Activated gamma-delta T cell treated with anti-CD3 and anti-CD28 coated beads, Interleukin-2, amount 50 U/mL, for 16 hours (primary cell): ENCODE results near the gene PLBD1.

Experiments
- DNase-seq: peaks from one replicate; pipeline ENCODE4 v3.0.0-alpha.2; 2020; ENCODE audit warnings: low read depth

The PLBD1 gene

DNA sequence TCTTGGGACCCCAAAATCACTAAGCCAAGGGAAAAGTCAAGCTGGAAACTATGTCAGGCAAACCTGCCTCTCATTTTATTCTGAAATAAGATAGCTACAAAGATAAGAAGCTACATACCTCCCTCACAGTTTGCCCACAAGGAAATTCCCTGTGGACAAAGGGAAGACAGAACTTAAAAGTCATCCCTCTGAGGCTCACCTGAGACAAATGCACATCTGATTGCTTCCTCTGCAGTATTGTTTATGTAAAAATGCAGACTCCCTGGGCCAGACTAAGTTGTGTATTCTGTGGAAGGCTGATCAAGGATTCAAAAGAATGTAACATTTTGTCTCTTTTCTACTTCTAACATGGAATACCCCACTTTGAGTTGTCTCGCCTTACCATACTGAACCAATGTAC is 2.5 kb upstream of the PLBD1 start:
- no peak for DNase-seq

DNA sequence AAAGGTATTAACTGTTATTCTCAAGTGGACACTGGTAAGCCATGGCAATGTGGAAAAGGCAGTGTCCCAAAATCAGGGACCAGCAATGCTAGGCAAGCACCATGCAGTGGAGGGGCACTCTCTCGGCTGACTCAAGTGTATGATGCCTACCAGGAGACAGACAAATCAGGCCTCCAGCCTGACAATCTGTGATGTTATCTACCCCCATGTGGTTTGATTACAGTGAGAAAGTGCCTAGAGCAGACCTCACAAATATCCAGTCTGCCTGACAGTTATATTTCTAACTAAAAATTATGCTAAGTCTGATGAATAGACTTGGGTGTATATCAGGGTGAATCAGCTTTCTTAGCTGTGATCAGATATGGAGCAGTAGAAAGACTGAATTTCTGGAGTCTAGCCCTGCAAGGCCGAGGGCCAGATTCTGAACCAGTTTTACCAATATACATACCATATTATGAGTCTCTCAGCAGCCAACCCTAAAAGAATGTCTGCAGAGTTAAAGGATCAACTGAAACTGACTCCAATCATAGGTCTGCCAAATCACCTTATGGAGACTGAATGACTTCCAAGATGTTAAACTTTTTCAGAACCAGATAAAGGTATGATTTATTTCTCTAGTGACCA is 3.2 kb downstream of the PLBD1 start:
- DNase-seq: no peak

DNA sequence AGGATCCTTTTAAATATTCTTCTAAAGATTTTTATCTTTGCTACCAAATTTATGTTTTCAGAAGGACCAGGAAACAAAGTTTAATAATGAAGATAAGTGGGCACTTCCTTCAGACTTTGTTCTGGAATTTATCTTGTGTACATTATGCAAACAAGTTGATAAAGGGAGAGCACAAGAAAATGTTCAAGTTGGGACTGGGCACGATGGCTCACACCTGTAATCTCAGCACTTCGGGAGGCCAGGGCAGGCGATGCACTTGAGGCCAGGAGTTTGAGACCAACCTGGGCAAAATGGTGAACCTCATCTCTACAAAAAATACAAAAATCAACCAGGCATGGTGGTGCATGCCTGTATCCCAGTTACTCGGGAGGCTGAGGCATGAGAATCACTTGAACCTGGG is 4.6 kb downstream of the PLBD1 start:
- DNase-seq: no peak

DNA sequence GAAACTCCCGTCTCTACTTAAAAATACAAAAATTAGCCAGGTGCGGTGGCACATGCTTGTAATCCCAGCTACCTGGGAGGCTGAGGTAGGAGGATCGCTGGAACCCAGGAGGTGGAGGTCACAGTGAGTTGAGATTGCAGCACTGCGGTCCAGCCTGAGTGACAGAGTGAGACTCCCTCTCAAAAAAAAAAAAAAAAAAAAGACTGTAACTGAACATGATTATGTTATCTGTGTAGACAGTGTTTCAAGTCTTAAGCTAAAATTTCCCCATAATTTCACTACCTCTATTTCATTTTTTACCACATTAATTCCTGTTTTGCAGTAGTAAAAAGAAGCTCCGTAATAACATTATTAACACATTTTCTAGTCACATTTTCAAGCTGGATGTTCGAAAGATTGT is 5.4 kb downstream of the PLBD1 start:
- no peak for DNase-seq

DNA sequence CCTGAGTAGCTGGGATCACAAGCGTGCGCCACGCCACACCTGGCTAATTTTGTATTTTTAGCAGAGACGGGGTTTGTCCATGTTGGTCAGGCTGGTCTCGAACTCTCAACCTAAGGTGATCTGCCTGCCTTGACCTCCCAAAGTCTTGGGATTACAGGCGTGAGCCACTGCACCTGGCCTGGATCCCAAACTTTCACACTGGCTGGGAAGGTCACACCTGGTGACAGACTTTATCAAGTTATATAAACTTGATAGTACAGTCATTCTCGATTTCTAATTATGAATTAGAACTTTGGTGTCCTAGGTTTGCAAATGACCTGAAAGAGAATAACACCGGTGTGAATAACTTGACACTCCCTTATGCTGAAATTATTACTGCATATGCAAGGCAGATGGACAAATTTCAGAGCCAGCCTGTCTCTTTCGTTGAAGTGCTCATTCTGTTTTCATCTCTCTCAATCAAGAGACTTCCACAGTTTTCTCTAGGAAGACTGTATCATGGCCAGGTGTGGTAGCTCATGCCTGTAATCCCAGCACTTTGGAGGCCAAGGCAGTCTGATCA is 5.9 kb downstream of the PLBD1 start:
- DNase-seq: no peak

DNA sequence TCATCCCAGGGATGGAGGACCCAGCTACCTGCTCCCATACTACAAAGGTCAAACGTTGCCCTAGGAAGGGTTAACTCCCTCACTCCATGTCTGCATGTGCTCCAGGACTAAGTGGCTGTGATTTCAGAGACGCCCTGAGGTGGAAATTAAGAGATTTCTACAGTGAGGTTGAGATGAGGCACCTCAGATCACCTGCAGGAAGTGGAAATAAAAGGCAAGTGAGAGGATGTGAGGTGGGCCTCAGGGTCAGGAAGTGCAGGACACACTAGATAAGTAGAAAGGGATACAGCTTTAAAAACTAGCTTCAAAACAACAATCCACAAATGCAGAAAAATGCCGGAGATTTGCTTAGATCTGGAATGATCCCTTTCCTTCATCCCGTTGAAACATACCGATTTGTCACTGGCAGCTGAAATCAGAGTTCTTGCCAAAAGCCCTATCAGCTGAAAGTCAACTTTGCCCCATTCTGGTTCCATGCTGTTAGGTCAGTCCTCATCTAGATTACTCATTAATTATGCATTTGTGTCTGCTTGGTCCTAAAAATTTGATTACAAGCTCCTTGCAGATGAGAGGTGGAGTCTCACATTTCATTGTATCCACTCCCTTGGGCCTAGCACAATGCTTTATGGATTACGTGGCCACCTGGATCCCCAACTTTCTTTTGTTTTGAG is 6.6 kb downstream of the PLBD1 start:
- DNase-seq: no peak

DNA sequence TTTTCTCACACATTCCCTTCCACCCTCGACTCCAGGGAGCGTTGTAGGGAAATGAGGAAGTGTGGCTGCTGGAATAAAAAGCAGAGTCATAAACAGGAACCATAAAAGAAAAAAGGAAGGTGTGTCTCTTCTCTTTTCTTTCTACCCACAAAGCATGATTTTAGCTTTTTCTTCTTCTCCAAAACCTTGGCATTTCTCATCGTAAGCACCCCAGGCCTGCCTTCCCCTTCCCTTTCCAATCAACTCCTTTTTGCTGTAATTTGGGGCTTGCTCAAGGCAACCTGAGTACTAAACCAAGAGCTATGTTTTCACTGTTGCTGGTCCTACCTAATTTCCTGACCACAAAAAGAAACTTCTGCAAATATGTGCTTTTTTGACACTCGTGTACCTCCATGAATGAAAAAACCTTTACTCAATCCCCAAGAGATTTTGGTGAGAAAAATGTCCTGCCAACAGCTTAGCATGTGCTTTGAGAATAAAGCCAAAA is 9.2 kb downstream of the PLBD1 start:
- no peak for DNase-seq

DNA sequence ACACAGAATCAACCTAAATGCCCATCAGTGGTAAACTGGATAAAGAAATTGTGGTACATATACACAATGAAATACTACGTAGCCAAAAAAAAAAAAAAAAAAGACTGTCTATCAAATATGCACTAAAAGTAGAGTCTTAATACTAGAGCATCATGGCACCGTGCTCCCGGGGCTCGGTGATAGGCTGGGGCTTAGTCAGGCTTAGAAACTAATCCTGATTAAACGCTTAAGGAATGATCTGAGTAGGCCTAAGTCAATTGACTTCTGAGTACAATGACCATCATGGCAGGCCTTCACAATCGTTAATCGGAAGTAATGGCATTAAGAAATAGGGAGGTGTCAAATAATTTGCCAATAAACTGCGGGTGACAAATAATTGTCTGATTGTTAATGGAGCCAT is 9.7 kb downstream of the PLBD1 start:
- DNase-seq: no peak

DNA sequence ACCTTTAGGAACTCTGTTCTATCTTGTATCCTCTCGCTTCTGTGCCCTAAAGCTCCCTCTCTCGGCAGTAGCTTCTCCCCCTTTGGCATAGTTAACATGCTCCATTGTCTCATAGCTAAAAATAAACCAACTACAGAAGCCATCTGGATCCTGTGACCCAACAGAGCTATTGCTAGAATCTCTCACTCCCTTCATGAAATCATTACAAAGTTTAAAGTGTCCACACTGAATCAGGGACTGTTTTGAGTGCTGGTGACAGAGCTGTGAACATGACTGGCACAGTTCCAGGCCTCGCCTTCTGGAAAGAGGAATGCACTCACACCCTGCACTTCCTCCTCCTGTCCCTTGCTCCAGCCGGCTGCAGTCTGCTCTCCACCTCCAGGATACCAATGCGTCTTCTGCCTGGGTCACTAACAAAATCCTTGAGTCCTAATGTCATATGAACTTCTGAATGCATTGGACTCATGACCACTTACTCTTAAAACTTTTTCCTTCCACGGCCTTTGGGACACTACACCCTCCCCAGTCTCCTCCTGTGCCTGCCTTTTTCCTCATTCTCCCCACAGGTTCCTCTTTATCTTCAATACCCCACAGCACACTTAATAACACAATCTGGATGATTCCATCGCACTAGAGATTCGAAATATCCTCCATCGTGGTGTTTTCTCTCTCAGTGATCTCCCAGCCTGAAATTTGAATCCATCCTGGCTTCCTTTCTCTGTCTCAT is 13.2 kb downstream of the PLBD1 start:
- DNase-seq: no peak

DNA sequence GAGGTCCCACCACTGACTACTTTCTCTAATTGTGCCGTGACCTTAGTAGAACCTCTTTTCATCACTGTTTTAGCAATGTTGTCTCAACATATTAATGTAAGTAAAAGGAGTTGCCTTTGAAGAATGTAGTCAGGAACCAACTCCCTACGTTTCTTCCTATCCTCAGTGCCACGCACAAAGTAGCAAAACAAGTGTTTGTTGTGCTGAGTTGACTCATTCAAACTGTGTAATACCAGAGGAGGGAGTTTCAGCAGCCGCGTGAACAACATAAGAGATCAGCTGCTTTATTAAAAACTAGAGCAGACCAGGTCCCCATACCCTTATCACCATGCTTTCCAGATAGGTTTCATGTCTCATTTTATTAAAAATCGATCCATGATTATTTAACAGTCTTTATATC is 19.1 kb downstream of the PLBD1 start:
- DNase-seq: no peak

DNA sequence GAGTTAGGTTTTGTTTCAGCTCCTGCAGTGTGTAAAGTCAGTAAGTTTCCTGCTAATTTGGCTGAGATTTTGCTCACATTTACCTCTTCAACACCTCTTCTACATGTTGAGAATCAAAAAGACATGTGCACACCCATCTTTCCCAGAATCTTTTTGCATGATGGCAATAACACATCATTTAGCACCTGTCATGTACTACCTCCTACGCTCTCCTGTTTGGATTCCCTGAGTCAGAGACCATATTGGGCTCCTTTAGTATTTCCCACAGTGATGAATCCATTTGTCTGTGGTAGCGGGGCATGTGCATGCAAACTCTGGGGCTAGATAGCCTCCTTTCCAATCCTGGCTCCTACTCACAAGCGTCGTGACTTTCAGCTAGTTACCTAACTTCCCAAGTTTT is 20.1 kb downstream of the PLBD1 start:
- DNase-seq: no peak

DNA sequence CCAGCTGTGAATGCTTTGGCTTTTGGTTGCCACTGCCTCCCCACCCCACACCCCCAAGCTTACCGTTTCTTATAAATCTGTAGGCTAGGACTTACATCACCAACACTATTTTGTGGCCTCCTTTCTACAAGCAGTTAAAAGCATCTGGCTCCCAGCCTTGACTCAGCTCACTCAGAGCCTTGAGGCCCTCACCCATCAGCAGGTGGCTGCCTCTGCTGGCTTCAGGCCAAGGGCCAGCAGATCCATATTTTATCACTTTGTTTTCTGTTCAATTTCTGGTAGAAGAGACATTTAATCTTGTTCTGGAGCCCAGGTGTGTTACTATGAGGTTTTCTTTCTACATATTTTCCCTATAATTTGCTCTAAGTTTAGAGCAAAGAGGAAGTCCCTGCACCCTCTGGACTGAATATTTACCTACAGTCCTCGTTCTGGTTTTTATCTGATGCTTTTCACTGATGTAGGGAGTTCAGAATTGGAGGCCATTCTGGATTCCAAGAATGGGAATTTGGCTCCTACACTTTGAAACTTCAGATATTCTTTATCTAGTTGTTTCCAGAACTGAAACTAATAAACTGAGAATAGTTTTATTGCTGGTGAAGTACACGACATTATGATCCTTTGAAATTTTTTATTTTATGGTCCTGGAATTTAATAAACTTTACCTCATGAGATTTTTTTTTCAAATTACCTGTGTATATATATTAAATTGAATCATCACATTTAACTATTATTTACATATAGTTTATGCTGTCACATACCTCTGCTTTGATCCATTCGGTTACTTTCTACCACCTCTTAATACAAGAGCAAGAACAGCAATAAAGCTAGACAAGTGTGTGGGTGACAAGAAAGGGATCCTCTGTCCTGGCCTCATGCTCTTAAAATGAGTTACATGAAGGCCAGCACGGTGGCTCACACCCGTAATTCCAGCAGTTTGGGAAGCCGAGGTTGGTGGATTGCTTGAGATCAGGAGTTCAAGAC is 22.2 kb downstream of the PLBD1 start:
- DNase-seq: no peak

DNA sequence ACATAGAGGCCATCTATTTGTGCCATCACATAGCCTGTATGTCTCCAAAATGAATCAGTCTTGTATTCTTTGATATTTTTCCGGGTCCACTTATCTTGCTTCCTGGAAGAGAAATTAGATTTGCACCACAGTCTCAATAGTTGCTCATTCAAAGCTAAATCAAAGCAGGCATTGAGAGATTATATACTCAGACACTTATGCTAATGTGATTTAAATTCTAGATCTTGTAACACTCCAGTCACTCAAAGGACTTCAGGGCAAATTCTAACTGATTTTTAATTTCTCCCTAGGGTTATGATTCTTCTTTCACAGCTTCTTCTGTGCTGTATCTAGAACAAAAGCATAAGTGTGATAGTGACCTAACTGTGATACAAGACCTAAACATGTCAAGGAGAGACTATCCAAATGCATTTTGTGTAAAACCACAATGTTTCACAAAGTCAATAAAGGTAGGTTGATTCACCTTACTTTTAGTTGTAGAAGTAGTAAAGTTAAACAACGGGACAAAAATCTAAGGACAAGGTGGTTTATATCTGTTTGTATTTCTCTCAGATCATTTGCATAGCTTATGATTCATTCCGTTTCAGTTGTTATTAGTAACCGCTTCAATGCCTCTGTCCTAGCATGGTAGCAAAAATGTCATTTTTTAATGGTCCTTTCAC is 26.8 kb downstream of the PLBD1 start:
- DNase-seq: no peak

DNA sequence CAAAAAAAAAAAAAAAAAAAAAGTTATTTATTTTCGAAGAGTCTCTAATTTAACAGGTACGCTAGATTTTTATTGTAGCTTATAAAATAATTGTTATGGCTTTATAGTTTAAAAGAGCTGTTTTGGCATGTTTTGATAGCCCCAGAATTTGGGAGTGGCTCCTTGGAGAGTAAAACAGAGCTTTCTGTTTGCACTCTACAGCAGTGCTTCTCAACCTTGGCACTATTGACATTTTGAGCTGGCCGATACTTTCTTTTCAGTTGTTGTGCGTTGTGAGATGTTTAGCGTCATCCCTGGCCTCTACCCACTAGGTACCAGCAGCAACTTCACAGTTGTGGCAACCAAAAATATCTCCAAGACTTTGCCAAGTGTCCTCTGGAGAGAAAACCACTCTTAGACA is 30.6 kb downstream of the PLBD1 start:
- no peak for DNase-seq

DNA sequence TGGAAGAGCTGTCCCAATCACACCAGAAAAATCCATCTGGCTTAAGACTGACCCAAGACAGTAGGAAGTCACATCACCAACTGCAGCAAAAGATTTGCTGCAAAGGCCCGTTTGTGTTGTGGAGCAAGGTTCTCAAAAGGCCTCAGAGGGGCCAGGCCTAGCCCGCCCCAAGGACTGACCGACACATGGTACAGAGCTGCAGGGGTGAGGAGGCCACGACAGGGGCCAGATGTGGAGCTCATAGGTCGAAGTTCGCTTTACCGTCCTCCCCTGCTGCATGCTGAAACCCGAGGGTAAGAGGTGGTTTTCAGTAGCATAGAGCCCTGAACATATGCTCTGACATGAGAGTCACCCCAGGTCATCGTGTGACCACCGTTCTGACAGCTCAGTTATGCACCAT is 35.5 kb downstream of the PLBD1 start:
- DNase-seq: no peak

DNA sequence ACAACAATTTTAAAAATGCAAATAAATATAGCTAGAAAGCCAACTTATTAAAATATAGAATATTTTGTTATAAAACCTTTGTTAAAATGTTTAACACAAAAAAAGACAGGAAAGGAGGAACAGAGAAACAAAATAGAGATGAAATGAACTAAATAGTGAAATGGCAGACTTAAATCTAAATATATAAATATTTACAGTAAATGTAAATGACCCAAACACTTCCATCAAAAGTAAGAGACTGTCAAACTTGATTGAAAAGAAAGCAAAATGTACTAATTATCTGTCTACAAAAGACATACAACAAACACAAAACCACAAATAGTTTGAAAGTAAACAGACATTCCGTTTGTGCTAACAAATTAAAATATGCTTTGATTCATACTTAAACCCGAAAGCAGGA is 41.7 kb downstream of the PLBD1 start:
- no peak for DNase-seq

DNA sequence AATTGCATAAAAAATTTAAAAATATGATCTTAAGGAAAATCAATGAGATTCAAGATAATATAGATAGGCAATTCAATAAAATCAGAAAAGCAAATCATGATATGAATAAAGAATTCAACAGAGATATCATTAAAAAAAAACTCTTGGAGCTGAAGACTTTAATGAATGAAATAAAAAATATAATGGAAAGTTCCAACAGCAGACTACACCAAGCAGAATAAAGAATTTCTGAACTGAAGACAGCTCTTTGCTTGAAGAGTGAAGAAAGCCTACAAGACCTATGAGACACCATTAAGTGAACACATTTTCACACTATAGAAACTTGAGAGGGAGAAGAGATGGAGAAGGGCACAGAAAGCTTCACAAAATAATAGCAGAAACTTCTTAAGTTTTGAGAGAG is 45.9 kb downstream of the PLBD1 start:
- no peak for DNase-seq

DNA sequence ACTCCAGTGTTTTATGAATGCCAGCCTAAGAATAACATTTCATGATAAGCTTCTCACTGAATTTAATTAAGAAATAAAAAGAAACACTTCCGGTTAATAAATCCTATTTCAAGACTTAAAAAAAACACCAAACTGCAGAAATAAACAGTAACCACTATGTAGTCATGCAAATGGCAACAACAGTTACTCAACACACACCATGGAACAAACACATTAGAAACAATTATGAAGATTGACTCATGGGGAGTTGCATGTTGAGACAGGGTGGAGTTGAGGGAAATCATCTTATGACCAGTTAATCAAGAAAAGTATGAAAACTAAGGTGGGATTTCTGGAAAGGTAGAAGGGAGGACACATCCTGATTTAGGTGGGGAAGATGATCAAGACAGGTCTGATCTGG is 52.7 kb downstream of the PLBD1 start:
- DNase-seq: no peak

DNA sequence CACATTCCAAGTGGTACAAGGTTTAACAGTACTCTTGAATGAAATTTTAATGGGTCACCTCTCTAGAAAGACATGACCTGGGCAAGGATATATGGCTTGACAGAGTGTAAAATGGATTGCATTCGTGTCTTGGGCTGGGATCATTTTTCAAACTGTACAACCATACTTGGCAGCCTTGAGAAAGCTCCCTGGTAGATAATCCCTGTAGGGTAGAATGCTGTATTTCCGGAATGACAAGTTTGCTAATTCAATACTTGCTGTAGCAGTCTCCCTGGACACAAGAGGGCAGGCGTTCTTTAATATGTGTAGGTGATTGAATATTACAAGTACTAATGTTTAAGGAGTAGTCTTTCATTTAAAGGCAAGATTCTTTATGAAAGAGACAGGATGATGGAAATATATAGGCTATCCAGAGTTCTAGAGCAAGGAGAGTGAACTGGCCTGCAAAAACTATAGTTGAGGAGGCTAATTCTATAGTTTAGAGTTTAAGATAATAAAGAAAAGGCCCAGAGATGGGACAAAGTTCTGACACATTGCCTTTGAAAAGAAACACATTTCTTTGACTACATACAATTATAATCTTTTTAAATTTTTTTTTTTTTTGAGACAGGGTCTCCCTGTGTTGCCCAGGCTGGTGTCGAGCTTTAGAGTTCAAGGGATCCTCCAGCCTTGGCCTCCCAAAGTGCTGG is 53.4 kb downstream of the PLBD1 start:
- DNase-seq: no peak

DNA sequence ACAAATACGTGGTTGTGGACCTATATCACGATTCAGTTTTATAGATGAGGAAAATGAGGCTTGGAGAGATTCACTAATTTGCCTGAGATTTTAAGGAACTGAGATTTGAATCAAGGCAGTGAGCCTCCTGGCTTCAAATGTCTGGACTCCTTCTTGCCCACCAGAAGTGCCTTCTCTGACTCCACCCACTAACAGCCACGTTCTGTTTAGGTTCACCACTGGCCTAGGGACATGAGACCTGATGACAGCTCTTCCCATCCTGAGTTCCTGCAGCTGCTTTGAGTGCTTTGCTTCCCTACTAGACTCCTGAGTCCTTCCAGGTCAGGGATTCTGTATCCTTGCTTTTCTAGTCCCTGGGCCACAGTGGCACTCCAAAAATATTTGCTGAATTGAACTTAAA is 57.1 kb downstream of the PLBD1 start:
- no peak for DNase-seq
